Measurements from ENCODE around the gene CST8. TPM values are rescaled to one million over a fixed set of nuclear protein-coding genes. Genes with fewer than 3 reads are reported as not detected.

CST8 gene
- total RNA-seq, 1 donor from 2014 or later, result not detected

GRCh38 chr20:23452776-23453175 is 38.1 kb upstream of the CST8 start, which contains the start of gene CST11:
CST11 (minus strand) TSS chr20:23452876; CDS start chr20:23452811, 65 bp downstream.
- Mint-ChIP-seq H3K4me1 (ENCODE audit: unreplicated experiment) (no peaks in the 10 kb centered on the region), H3K27me3 (ENCODE audit: unreplicated experiment) (no peaks in the 10 kb centered on the region), H3K4me3 (ENCODE audit: unreplicated experiment) (no peak within 1 kb of the TSS), H3K9me3 (ENCODE audit: unreplicated experiment) (no peaks in the 10 kb centered on the region), H3K36me3 (ENCODE audit: low read depth, unreplicated experiment) (no peaks in the 10 kb centered on the region), H3K27ac (ENCODE audit: unreplicated experiment) (no peak within 1 kb of the TSS)
- no peak for DNase-seq (ENCODE audit: low spot score)
- no peak for TF ChIP-seq CTCF (IDR thresholded peaks at IDR 0.05; ENCODE audit: unreplicated experiment)

GRCh38 chr20:23453549-23454543 is 37.1 kb upstream of the CST8 start:
- no peak for TF ChIP-seq CTCF (IDR thresholded peaks at IDR 0.05; ENCODE audit: unreplicated experiment)
- DNase-seq (ENCODE audit: low spot score), result no peak
- no peaks in the 10 kb centered on the region for H3K36me3 Mint-ChIP-seq (ENCODE audit: low read depth, unreplicated experiment)
- H3K27me3 Mint-ChIP-seq (ENCODE audit: unreplicated experiment), result no peaks in the 10 kb centered on the region
- no peaks in the 10 kb centered on the region for H3K9me3 Mint-ChIP-seq (ENCODE audit: unreplicated experiment)
- no peak overlapping the region for H3K27ac Mint-ChIP-seq (ENCODE audit: unreplicated experiment)
- no peak overlapping the region for H3K4me3 Mint-ChIP-seq (ENCODE audit: unreplicated experiment)
- H3K4me1 Mint-ChIP-seq (ENCODE audit: unreplicated experiment), result no peaks in the 10 kb centered on the region

GRCh38 chr20:23454816-23455215 is 36.1 kb upstream of the CST8 start:
- H3K36me3 Mint-ChIP-seq (ENCODE audit: low read depth, unreplicated experiment), result no peaks in the 10 kb centered on the region
- DNase-seq (ENCODE audit: low spot score), result no peak
- no peaks in the 10 kb centered on the region for H3K27me3 Mint-ChIP-seq (ENCODE audit: unreplicated experiment)
- no peak overlapping the region for H3K27ac Mint-ChIP-seq (ENCODE audit: unreplicated experiment)
- H3K4me1 Mint-ChIP-seq (ENCODE audit: unreplicated experiment), result no peaks in the 10 kb centered on the region
- H3K4me3 Mint-ChIP-seq (ENCODE audit: unreplicated experiment), result no peak overlapping the region
- no peaks in the 10 kb centered on the region for H3K9me3 Mint-ChIP-seq (ENCODE audit: unreplicated experiment)
- no peak for TF ChIP-seq CTCF (IDR thresholded peaks at IDR 0.05; ENCODE audit: unreplicated experiment)

GRCh38 chr20:23455639-23456038 is 35.3 kb upstream of the CST8 start:
- TF ChIP-seq CTCF (IDR thresholded peaks at IDR 0.05; ENCODE audit: unreplicated experiment), result no peak
- DNase-seq (ENCODE audit: low spot score), result no peak
- Mint-ChIP-seq H3K9me3 (ENCODE audit: unreplicated experiment) (no peaks in the 10 kb centered on the region), H3K4me1 (ENCODE audit: unreplicated experiment) (no peaks in the 10 kb centered on the region), H3K4me3 (ENCODE audit: unreplicated experiment) (no peak overlapping the region), H3K36me3 (ENCODE audit: low read depth, unreplicated experiment) (no peaks in the 10 kb centered on the region), H3K27me3 (ENCODE audit: unreplicated experiment) (no peaks in the 10 kb centered on the region), H3K27ac (ENCODE audit: unreplicated experiment) (no peak overlapping the region)

- no peak for DNase-seq (ENCODE audit: low spot score)
- Mint-ChIP-seq H3K4me1 (ENCODE audit: unreplicated experiment) (no peaks in the 10 kb centered on the region), H3K36me3 (ENCODE audit: low read depth, unreplicated experiment) (no peaks in the 10 kb centered on the region), H3K4me3 (ENCODE audit: unreplicated experiment) (no peak overlapping the region), H3K27ac (ENCODE audit: unreplicated experiment) (no peak overlapping the region), H3K9me3 (ENCODE audit: unreplicated experiment) (no peaks in the 10 kb centered on the region), H3K27me3 (ENCODE audit: unreplicated experiment) (no peaks in the 10 kb centered on the region)
- TF ChIP-seq CTCF (IDR thresholded peaks at IDR 0.05; ENCODE audit: unreplicated experiment), result no peak
Observed at GRCh38 chr20:23456409-23456808, 34.5 kb upstream of the CST8 start.

Measured in endothelial cell (in vitro differentiated cells).